ENCODE results near the gene TFE3.

- TF ChIP-seq SUZ12 (IDR thresholded peaks at IDR 0.05): no peak
- no peak for TF ChIP-seq ZNF384 (IDR thresholded peaks at IDR 0.05)
- TF ChIP-seq ELF4 (IDR thresholded peaks at IDR 0.05): no peak
- TF ChIP-seq TARDBP (IDR thresholded peaks at IDR 0.05): no peak
- TF ChIP-seq BHLHE40 (IDR thresholded peaks at IDR 0.05; ENCODE audit: borderline replicate concordance): no peak; the same call in 1 of the 2 replicates
- no peak for TF ChIP-seq ARNT (IDR thresholded peaks at IDR 0.05)
- TF ChIP-seq FOXA1 (IDR thresholded peaks at IDR 0.05): no peak
- no peak for TF ChIP-seq NFRKB (IDR thresholded peaks at IDR 0.05)
- no peak for TF ChIP-seq PKNOX1 (IDR thresholded peaks at IDR 0.05)
- TF ChIP-seq FOXK2 (IDR thresholded peaks at IDR 0.05): no peak
- TF ChIP-seq LEF1 (IDR thresholded peaks at IDR 0.05; ENCODE audit: borderline replicate concordance): no peak
- TF ChIP-seq SP1 (IDR thresholded peaks at IDR 0.05): no peak
Observed at GRCh38 chrX:49001521-49002090, 41.6 kb downstream of the TFE3 start.

All from HEK293T (cell line).